Spleen (tissue), 7 donors: Measurements from ENCODE around the gene MUSK.

Source experiments
- POLR2A ChIP-seq, 3 donors: fragments of 450-650 bp; IDR thresholded peaks; one replicate each; pipeline ENCODE4 v1.5.1; 2017; ENCODE audit warnings: antibody characterized with exemption in 3 of 3, mild to moderate bottlenecking in 1 of 3
- POLR2AphosphoS5 ChIP-seq, 3 donors: sonication (generic); formaldehyde crosslinking; IDR thresholded peaks; one replicate each; pipeline ENCODE4 v1.5.1; 2017; ENCODE audit warnings: antibody characterized with exemption in 3 of 3
- TF ChIP-seq, protein P1 (sequence below), 11 experiments: fragments of 200-600 bp in 7 of 11; fragments of 450-650 bp in 4 of 11; sonication (generic) in 4 of 11; IDR thresholded peaks in 8 of 11; conservative IDR thresholded peaks in 3 of 11; 1 replicate in 7 of 11; 2 replicates in 4 of 11; pipeline versions ENCODE4 v1.4.0 to v1.8.0; 2016 to 2021; ENCODE audit warnings: antibody characterized with exemption in 11 of 11, inconsistent platforms in 4 of 11, mild to moderate bottlenecking in 1 of 11
- donor health status: DM: no; HTN: no; CAD: no; lungs with moderate emphysema.
- donor health status: DM: no; HTN: no; CAD: no.
- donor health status: DM: no; HTN: no; CAD: no.

DNA sequence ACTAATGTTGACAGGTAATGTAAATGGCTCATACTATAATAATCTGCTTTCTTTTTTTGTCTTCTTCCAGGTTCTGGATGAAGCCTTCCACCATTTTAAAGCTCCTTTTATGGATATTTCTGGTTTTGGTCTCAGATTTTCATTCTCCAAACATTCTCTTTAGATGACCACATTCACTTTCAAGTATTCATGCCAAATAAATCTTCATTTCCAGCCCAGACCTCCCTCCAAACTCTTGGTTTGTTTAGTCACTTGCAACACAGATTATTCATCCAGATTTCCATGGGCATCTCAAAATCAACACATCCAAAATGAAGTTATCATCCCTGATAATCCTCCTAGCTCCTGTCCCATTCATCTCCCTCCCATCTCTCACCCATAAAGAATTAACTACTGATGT lies 48.8 kb upstream of the MUSK start:
- TF ChIP-seq POLR2A (IDR thresholded peaks at IDR 0.05), result no peak
- TF ChIP-seq, protein P1, sequence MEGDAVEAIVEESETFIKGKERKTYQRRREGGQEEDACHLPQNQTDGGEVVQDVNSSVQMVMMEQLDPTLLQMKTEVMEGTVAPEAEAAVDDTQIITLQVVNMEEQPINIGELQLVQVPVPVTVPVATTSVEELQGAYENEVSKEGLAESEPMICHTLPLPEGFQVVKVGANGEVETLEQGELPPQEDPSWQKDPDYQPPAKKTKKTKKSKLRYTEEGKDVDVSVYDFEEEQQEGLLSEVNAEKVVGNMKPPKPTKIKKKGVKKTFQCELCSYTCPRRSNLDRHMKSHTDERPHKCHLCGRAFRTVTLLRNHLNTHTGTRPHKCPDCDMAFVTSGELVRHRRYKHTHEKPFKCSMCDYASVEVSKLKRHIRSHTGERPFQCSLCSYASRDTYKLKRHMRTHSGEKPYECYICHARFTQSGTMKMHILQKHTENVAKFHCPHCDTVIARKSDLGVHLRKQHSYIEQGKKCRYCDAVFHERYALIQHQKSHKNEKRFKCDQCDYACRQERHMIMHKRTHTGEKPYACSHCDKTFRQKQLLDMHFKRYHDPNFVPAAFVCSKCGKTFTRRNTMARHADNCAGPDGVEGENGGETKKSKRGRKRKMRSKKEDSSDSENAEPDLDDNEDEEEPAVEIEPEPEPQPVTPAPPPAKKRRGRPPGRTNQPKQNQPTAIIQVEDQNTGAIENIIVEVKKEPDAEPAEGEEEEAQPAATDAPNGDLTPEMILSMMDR (IDR thresholded peaks at IDR 0.05 in 8 of 11, conservative IDR thresholded peaks at IDR 0.05 in 3 of 11), result no peak
- no peak for TF ChIP-seq POLR2AphosphoS5 (IDR thresholded peaks at IDR 0.05)
